Heart right ventricle (tissue), 16 donors: ENCODE data around the gene VGLL2. TPM values are rescaled to one million over a fixed set of nuclear protein-coding genes. Genes with fewer than 3 reads are reported as not detected.

Experiments
- ATAC-seq, 8 donors: fragments of 200-7000 bp; cut with Tn5 transposase; one replicate each; pipeline ENCODE4 v1.9.1; 2020; ENCODE audit warnings: mild to moderate bottlenecking in 8 of 8, moderate library complexity in 8 of 8, moderate number of reproducible peaks in 1 of 8
- DNase-seq, 2 donors: peaks; one replicate each; pipeline ENCODE4 v3.0.0-alpha.2; 2020
- H3K27ac ChIP-seq, 10 donors: fragments of 200-600 bp; sonication (generic) in 2 of 10; one replicate each; pipeline versions ENCODE4 v1.5.0 to v1.8.0; 2020 to 2022; ENCODE audit warnings: mild to moderate bottlenecking in 3 of 10
- H3K27me3 ChIP-seq, 7 donors: fragments of 200-600 bp; one replicate each; pipeline ENCODE4 v1.8.0; 2021 to 2022; ENCODE audit warnings: mild to moderate bottlenecking in 2 of 7
- H3K36me3 ChIP-seq, 9 donors: fragments of 200-600 bp; sonication (generic) in 1 of 9; one replicate each; pipeline versions ENCODE4 v1.5.0 to v1.8.0; 2020 to 2022; ENCODE audit warnings: mild to moderate bottlenecking in 2 of 9
- H3K4me1 ChIP-seq, 9 donors: fragments of 200-600 bp; sonication (generic) in 1 of 9; one replicate each; pipeline versions ENCODE4 v1.5.0 to v1.8.0; 2020 to 2022; ENCODE audit warnings: mild to moderate bottlenecking in 4 of 9
- H3K4me3 ChIP-seq, 10 donors: fragments of 200-600 bp; sonication (generic) in 2 of 10; one replicate each; pipeline versions ENCODE4 v1.5.0 to v1.8.0; 2020 to 2022; ENCODE audit warnings: mild to moderate bottlenecking in 7 of 10, moderate library complexity in 2 of 10
- H3K9me3 ChIP-seq, 11 donors: fragments of 200-600 bp in 10 of 11; sonication (generic) in 2 of 11; one replicate each; pipeline versions ENCODE4 v1.5.0 to v1.8.0; 2013 to 2022; ENCODE audit warnings: mild to moderate bottlenecking in 2 of 11, control low read depth in 1 of 11, moderate library complexity in 1 of 11
- WGBS, 2 donors: extraction: QIAGEN DNeasy Blood & Tissue Kit; methylation state at CpG; one replicate each; pipeline ENCODE4 v1.1.7; 2013; ENCODE audit warnings: inconsistent platforms in 1 of 2; 5-methylcytosine and 5-hydroxymethylcytosine counted together
- intact Hi-C, 10 donors: fragments of 100-400 bp; cut with DNase I; formaldehyde crosslinking; loops; one replicate each; pipeline versions ENCODE4 v1.11.1 to v1.14.2; 2022
- polyA plus RNA-seq, 2 donors: library from polyadenylated mRNA; stranded (reverse); fragments of 200-250 nt; gene quantifications; one replicate each; pipeline ENCODE4 v1.2.3, GENCODE V29; 2013
- total RNA-seq, 10 donors: library from RNA; stranded (reverse); fragmentation: NEBNext Ultra II Directional in 3 of 10; extraction: Animal tissue kit (Norgen Biotek cat#: 25700) in 3 of 10; gene quantifications; one replicate each; pipeline versions ENCODE4 v1.2.1 to v1.2.4, GENCODE V29; 2021 to 2023
- TF ChIP-seq, protein P1 (sequence below), 9 donors: fragments of 200-600 bp; sonication (generic) in 2 of 9; IDR thresholded peaks; one replicate each; pipeline versions ENCODE4 v1.5.0 to v1.8.0; 2021 to 2022; ENCODE audit warnings: antibody characterized with exemption in 9 of 9, mild to moderate bottlenecking in 5 of 9, moderate library complexity in 1 of 9
- donor health status: Arrhythmogenic right ventricular cardiomyopathy.
- donor health status: ischemic (EF 13 %, LVEDD 7.1; RV severe dilation, severe dysfunction).
- donor health status: healthy with polysubstance abuse.
- donor health status: DM: no; HTN: yes; CAD: no.
- donor health status: DM: no; HTN: no; CAD: no.
- donor health status: ischemic (EF 25% LVEDD 6.9; RV normal size, moderate dysfunction).
- donor health status: ischemic (EF 25% LVEDD 5.7; RV mildly dilated, moderate dysfunction).
- donor health status: healthy.
- donor health status: DM: yes; HTN: yes; CAD: no.
- donor health status: Ischemic cardiomyopathy.
- donor health status: ischemic (EF 35%, LVEDD 5.7; RV mildly dilated, moderate dysfunction).
- donor health status: nonischemic (EF 11% LVEDD 7.7; RV severe dilation, severe dysfunction).
- donor health status: DM: yes; HTN: yes; CAD: no.
- donor health status: PGD.
- donor health status: ischemic (EF 29% LVEDD 5.4; RV normal size, mild dysfunction).
- donor health status: nonischemic (EF 23%, LVEDD 6.1; RV moderate dilation, normal function).

VGLL2 gene
- total and polyA plus RNA-seq, 12 donors, result 0.21 to 32.4 (median 1.8) TPM; not detected in 4

GRCh38 chr6:117263353-117263927, 1.9 kb upstream of the VGLL2 start:
- WGBS, 2 donors, result 6 to 7% methylated on average over 27 of the region's 27 CpGs
- DNase-seq (no peak), ATAC-seq (no peak)
- intact Hi-C loops, result loop anchor here in 2 of 10 donors (10.0 kb wide), 1 partner anchor 289 kb away; no protein-coding TSS in a partner anchor
- TF ChIP-seq, protein P1, sequence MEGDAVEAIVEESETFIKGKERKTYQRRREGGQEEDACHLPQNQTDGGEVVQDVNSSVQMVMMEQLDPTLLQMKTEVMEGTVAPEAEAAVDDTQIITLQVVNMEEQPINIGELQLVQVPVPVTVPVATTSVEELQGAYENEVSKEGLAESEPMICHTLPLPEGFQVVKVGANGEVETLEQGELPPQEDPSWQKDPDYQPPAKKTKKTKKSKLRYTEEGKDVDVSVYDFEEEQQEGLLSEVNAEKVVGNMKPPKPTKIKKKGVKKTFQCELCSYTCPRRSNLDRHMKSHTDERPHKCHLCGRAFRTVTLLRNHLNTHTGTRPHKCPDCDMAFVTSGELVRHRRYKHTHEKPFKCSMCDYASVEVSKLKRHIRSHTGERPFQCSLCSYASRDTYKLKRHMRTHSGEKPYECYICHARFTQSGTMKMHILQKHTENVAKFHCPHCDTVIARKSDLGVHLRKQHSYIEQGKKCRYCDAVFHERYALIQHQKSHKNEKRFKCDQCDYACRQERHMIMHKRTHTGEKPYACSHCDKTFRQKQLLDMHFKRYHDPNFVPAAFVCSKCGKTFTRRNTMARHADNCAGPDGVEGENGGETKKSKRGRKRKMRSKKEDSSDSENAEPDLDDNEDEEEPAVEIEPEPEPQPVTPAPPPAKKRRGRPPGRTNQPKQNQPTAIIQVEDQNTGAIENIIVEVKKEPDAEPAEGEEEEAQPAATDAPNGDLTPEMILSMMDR (IDR thresholded peaks at IDR 0.05), result no peak
- H3K27me3 ChIP-seq, result peaks cover 19 to 95% (median 88%) of the 10 kb centered on the region in 7 donors
- H3K4me1 ChIP-seq, result peaks cover 0 to 26% (median 21%) of the 10 kb centered on the region in 9 donors
- no peaks in the 10 kb centered on the region for H3K36me3 ChIP-seq
- H3K9me3 ChIP-seq, result no peaks in the 10 kb centered on the region
- no peak overlapping the region for H3K4me3 ChIP-seq
- H3K27ac ChIP-seq, result no peak overlapping the region

DNA sequence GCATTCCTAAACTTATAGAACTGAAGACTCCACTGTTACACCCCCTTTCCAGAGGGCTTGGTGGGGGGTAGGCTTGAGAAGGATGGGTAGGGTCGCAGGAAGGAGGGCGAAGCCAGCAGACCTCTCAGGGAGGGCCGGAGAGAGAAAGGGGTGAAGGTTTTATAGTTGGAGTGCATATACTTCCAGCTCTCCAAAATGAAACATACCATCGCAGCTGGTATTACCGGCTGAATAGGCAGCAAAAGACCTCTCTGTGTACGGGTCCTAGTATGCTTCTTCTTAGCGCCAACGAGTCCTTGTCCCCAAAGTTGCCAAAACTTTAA, 1.0 kb upstream of the VGLL2 start:
- peaks cover 0 to 26% (median 21%) of the 10 kb centered on the region in 9 donors for H3K4me1 ChIP-seq
- peaks cover 23 to 96% (median 93%) of the 10 kb centered on the region in 7 donors for H3K27me3 ChIP-seq
- no peaks in the 10 kb centered on the region for H3K9me3 ChIP-seq
- no peak for ATAC-seq
- TF ChIP-seq, protein P1 (IDR thresholded peaks at IDR 0.05), result no peak
- H3K36me3 ChIP-seq, result no peaks in the 10 kb centered on the region
- H3K4me3 ChIP-seq, result peak overlapping the region in 9 of 10 donors; percentile 0 to 51 (median 47)
- intact Hi-C loops, result loop anchor here in 2 of 10 donors (10.0 kb wide), 1 partner anchor 290 kb away; no protein-coding TSS in a partner anchor
- peak overlapping the region in 1 of 10 donors; percentile 54 for H3K27ac ChIP-seq
- no peak for DNase-seq
- 5% methylated on average over 8 of the region's 8 CpGs for WGBS, 2 donors

GRCh38 chr6:117264692-117265409, 507 bp upstream of the VGLL2 start:
- TF ChIP-seq, protein P1 (IDR thresholded peaks at IDR 0.05), result no peak
- intact Hi-C loops, result loop anchor here in 2 of 10 donors (10.0 kb wide), 1 partner anchor 290 kb away; no protein-coding TSS in a partner anchor
- Histone ChIP-seq H3K27ac (peak overlapping the region in 1 of 10 donors; percentile 54), H3K9me3 (no peaks in the 10 kb centered on the region), H3K4me3 (peak overlapping the region; percentile 0 to 51 (median 44)), H3K36me3 (no peaks in the 10 kb centered on the region), H3K27me3 (peaks cover 23 to 98% (median 97%) of the 10 kb centered on the region in 7 donors), H3K4me1 (peaks cover 0 to 26% (median 21%) of the 10 kb centered on the region in 9 donors)
- ATAC-seq (peak in 6 of 8 donors; percentile 17 to 46 (median 31)), DNase-seq (no peak)
- 0 to 1% methylated on average over 39 of the region's 39 CpGs for WGBS, 2 donors

DNA sequence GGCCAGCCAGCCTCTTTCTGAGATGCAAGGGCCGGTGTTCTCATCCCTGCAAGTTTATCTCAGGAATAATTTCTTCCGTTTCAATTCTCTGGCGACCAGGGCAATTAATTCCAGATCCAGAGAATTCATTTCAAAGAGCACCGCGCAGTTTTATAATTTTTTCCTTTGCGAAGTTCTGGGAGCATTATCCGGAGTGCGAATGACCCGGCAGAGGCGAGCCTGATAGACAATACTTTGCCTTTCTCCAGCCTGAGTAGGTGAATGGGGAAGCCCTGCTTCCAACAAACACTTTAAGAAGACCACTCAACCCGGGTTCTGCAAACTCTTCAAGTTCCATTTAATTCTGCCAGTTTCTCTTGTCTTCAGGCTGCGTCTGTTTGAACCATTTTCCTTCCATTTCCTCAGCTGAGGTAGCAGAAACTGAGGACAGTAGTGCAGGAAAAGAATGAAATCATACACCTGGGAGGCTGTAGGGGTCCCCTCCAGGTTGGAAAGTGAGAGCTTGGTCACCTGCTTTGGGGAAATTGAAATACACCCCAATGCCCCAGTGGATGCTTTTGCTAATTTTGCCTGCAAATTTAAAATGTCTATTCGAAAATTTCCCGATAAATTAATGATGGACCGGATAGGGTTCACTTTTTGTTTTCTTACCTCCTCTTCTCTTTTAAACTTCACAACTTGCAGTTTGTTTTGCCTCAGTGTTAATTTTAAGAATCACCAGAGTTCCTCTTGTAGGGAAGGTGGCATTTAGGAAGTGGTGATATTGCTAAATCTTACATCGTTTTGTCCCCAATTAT, 1.1 kb downstream of the VGLL2 start:
- WGBS, 2 donors, result 8 to 9% methylated on average over 16 of the region's 16 CpGs
- peak overlapping the region in 9 of 10 donors; percentile 26 to 51 (median 47) for H3K4me3 ChIP-seq
- no peaks in the 10 kb centered on the region for H3K36me3 ChIP-seq
- peaks cover 29 to 100% (median 100%) of the 10 kb centered on the region in 7 donors for H3K27me3 ChIP-seq
- intact Hi-C loops, result loop anchor here in 2 of 10 donors (10.0 kb wide), 1 partner anchor 292 kb away; no protein-coding TSS in a partner anchor
- H3K9me3 ChIP-seq, result no peaks in the 10 kb centered on the region
- DNase-seq, result no peak
- peaks cover 0 to 35% (median 21%) of the 10 kb centered on the region in 9 donors for H3K4me1 ChIP-seq
- TF ChIP-seq, protein P1 (IDR thresholded peaks at IDR 0.05), result no peak
- no peak for ATAC-seq
- no peak overlapping the region for H3K27ac ChIP-seq
